Islet precursor cell (in vitro differentiated cells): ENCODE data around the gene MFGE8.

Experiments
- DNase-seq: peaks from one replicate; pipeline ENCODE4 v3.0.0-alpha.2; 2018

Gene MFGE8

DNA sequence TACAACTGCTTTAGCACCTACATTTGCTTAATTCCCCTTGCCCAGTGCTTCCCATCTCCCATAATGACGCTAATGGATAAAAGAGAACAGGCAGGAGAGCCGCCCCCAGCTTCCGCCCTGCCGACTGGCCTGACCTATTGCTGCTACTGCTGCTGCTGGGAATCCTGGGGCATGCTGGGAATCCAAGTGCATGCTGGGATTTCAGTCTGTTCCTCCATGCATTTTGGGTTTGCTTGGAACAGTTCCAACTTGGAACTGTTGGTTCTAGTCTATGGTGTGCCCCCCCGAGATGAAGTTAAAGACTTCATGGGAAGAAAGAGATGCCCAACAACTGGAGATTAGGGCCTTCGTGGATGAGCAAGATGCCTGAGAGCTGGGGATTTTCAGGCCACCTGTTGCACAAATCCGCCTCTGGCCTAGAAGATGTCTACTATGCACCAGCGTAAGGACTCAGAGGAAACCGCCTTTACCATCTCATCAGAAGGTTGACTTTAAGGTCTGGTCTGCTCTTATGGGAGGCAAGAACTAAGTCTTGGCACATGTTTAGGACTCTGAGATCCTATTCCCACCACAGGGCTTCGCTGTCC is 46.8 kb downstream of the MFGE8 start:
- no peak for DNase-seq

DNA sequence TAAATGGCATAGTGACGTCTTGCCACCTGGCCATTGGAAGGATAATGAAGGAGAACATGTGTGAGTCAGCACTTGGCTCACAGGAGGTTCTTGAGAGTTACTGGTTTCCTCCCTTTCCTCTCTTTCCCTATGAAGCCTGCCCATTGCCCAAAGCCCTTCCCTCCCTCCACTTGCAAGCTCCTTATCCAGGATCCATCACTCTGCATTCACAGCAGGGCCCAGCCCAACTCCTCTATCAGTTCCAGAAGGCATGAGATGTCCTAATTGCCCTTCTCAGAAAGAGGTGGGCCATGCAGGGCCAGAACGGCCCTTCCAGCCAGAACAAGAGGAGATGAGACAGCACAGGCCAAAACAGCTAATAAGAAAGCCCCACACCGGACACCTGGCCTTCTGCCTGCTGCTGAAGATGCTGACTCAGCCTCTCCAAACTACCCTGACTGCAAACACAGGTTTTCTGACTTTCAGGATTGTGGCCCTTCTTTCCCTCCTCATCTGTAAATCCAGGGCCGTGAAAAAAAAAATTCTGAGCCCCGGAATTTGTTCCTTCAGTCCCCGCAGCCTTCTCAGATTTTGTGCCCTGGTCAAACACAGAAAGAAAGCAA is 47.6 kb downstream of the MFGE8 start:
- no peak for DNase-seq

DNA sequence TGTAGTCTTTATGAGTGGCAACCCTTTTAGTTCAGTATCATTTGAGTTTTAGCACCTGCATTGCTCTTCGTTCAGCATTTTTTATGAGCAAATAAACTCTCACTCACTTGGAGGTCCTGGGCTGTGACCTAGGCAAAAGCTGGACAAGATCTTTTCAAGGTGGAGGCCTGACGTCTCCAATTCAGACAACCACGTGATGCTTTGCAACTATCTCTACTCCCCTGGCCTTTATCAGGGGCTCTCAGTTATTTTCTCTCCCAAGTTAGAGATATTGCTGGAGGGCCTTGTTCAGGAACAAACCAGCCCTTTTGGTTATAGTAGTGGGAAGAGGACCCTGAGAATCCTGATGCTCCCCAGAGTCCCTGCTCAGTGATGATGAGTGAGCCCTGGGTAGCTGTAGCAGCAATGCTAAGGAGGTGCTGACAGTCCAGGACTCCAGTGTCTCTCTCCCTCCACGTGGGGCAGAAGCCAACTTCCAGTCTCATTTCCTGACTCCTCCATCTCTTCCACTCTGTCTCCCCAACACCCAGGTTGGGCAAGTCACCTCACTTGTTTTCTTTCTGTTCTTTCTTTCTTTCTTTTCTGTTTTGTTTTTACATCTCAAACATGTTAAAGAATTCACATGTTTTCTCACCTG is 48.2 kb downstream of the MFGE8 start:
- DNase-seq: no peak

- no peak for DNase-seq
These were observed 49.8 kb downstream of the MFGE8 start for GRCh38 chr15:88863412-88863811.

- DNase-seq: no peak
These were observed 53.0 kb downstream of the MFGE8 start for GRCh38 chr15:88860212-88860611.

GRCh38 chr15:88859550-88859949 is 53.6 kb downstream of the MFGE8 start:
- no peak for DNase-seq

GRCh38 chr15:88858934-88859333 is 54.2 kb downstream of the MFGE8 start:
- DNase-seq: no peak

DNA sequence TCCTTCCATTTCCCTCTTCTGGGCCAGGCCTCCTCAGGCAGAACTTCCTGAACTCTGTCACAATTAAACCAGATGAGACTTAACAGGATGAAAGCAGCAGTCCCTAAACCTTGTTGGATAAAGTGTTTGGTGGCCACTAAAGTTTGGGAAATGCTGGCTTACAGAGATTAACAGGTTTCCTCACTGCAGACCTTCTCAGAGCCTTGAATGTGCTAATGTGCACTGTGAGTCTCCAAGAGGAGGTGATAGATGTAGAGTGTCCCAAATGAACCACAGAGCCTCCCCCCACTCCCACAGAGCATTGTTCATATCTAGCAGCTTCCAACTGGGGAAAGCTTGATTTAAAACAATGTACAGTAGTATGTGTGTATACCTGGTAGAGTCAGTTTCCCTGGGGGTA is 60.7 kb downstream of the MFGE8 start:
- DNase-seq: no peak

DNA sequence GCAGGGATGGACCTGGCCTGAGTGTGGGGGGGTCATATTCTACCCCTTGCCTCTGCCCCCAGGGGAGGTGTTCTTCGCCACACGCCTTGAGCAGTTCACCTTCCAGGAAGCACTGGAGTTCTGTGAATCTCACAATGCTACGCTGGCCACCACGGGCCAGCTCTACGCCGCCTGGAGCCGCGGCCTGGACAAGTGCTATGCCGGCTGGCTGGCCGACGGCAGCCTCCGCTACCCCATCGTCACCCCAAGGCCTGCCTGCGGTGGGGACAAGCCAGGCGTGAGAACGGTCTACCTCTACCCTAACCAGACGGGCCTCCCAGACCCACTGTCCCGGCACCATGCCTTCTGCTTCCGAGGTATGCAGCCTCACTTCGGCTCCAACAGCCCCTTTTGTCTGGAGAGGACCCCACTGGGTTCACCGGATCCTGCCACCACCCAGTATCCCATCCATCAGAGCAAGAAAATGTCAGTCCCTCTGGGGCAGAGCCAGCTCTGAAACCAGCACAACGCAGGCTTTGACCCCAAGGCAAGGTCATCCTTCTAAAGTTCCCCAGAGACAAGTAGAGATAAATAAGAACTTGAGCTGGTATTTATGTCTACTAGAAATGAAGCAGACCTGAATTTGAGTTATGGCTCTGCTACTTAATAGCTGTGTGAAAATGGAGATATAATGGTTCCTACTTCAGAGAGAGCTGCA is 63.7 kb downstream of the MFGE8 start:
- DNase-seq: no peak
